HG02870 (cell line): ENCODE results near the gene TMEM171.

Experiments used
- ATAC-seq: cut with Tn5 transposase; IDR thresholded peaks from one replicate; pipeline ENCODE4 v1.9.1; 2021; ENCODE audit warnings: mild to moderate bottlenecking, moderate library complexity; ENCODE audit not compliant: unreplicated experiment

Gene TMEM171

GRCh38 chr5:73119451-73120157, 771 bp upstream of the TMEM171 start:
- no peak for ATAC-seq

GRCh38 chr5:73121119-73121463, 716 bp downstream of the TMEM171 start:
- no peak for ATAC-seq

GRCh38 chr5:73122875-73123810, 2.8 kb downstream of the TMEM171 start:
- ATAC-seq: no peak

- no peak for ATAC-seq
Observed at GRCh38 chr5:73125289-73125688, 4.9 kb downstream of the TMEM171 start.

- no peak for ATAC-seq
Observed at GRCh38 chr5:73126381-73126780, 6.0 kb downstream of the TMEM171 start.

GRCh38 chr5:73126957-73127356, 6.6 kb downstream of the TMEM171 start:
- ATAC-seq: no peak

GRCh38 chr5:73129143-73129542, 8.8 kb downstream of the TMEM171 start:
- no peak for ATAC-seq

- ATAC-seq: no peak
Observed at GRCh38 chr5:73130811-73131210, 10.4 kb downstream of the TMEM171 start.

- no peak for ATAC-seq
Observed at GRCh38 chr5:73131711-73132425, 11.5 kb downstream of the TMEM171 start.

GRCh38 chr5:73132759-73133158, 12.4 kb downstream of the TMEM171 start:
- no peak for ATAC-seq

GRCh38 chr5:73135021-73135420, 14.6 kb downstream of the TMEM171 start:
- ATAC-seq: no peak

- no peak for ATAC-seq
Observed at GRCh38 chr5:73135429-73136054, 15.2 kb downstream of the TMEM171 start.

GRCh38 chr5:73136055-73136562, 15.7 kb downstream of the TMEM171 start:
- ATAC-seq: no peak

- no peak for ATAC-seq
Observed at GRCh38 chr5:73137563-73138530, 17.5 kb downstream of the TMEM171 start.

- ATAC-seq: no peak
Observed at GRCh38 chr5:73139485-73139884, 19.1 kb downstream of the TMEM171 start.

GRCh38 chr5:73140801-73141200, 20.4 kb downstream of the TMEM171 start:
- no peak for ATAC-seq

GRCh38 chr5:73142035-73142434, 21.7 kb downstream of the TMEM171 start:
- no peak for ATAC-seq

- ATAC-seq: no peak
Observed at GRCh38 chr5:73143716-73144115, 23.3 kb downstream of the TMEM171 start.

GRCh38 chr5:73149540-73149939, 29.2 kb downstream of the TMEM171 start:
- ATAC-seq: no peak

- ATAC-seq: no peak
Observed at GRCh38 chr5:73150876-73151275, 30.5 kb downstream of the TMEM171 start.
